Skeletal muscle cell (primary cell): ENCODE measurements around the gene GRIFIN.

Experiments
- DNase-seq: peaks from one replicate; pipeline ENCODE4 v3.0.0-alpha.2; 2010; ENCODE audit warnings: low read depth
- H3K4me3 ChIP-seq: 2 replicates; pipeline ENCODE4 v1.5.1; 2011; ENCODE audit warnings: low read depth, mild to moderate bottlenecking, control low read depth, low read length, moderate library complexity

Gene GRIFIN

DNA sequence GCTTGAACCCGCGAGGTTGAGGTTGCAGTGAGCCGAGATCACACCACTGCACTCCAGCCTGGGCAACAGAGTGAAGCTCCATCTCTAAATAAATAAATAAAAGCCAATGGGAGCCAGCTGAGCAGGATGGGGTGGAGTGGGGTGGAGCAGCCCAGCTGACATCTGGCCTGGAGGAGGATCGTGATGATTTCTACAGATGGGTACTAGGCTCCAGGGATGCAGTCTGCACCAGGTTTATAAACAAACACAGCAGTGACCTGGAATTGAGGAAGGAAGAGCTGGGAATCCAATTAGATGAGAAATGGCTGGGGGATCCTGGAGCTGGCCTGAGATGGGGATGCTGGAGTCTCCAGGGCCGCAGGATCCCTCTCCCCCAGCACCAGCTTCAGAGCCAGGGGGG lies 7.3 kb upstream of the GRIFIN start:
- H3K4me3 ChIP-seq: no peak overlapping the region
- no peak for DNase-seq

DNA sequence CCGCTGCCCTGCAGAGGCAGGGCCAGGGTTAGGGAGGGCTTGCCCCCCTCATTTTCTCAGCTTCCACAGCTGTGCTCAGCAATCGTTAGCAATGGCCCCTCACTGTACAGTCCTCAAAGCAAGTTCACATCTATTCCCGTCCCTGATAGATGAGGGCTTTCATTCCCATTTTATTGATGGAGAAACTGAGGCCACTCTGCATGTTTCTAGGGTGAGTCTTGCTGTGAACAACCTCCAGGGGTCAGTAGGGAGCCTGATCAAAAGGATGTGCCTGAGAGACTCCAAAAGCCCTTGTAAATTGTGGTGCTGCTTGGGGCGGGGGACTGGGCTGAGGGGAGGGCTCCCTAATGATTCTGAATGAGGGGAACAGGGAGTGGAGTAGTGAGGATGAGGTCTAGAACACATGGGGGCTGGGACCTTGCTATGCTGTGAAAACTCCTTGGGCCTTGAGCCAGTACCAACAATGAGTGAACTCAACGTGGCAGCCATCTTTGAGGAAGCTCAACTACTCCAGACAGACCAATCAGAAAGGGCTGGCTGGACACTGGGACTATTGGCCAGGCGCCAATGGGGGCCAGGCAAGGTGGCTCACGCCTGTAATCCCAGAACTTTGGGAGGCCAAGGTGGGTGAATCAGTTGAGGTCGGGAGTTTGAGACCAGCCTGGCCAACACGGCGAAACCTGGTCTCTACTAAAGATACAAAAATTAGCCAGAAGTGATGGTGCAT lies 6.7 kb upstream of the GRIFIN start:
- no peak overlapping the region for H3K4me3 ChIP-seq
- DNase-seq: no peak

DNA sequence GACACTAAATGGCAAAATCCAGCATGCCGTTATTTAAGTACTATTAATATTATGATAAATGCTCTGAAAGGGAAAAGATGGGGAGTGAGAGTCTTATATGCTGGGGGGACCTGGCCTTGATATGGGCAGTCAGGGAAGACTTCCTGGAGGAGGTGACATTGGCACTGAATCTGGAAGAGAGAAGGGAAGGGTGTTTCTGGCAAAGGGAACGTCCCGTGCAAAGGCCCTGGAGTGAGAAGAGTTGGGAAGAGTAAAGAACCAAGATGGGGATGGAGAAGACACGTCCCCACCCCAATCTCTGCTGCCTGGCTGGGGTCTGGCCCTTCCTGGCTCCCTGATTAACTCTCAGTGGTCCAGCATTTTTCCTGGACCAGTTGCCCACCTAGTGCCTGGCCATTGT lies 5.0 kb upstream of the GRIFIN start:
- no peak for DNase-seq
- H3K4me3 ChIP-seq: no peak overlapping the region

DNA sequence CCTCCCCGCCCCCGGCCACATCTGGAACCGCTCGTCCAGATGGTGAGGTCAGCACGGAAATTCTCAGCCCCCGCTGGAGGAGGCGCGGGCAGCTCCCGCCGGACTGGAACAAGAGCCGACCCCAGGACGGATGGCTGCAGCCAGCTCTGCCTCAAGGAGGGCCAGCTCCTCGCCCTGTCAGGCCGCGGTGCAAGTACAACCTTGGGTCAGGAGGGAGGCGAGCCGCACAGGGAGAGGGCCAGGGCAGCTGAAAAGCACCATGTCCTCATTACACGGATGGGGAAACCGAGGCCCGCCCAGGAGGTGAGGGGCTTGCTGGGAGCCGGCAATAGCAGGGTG lies 3.8 kb upstream of the GRIFIN start:
- no peak overlapping the region for H3K4me3 ChIP-seq
- DNase-seq: no peak

DNA sequence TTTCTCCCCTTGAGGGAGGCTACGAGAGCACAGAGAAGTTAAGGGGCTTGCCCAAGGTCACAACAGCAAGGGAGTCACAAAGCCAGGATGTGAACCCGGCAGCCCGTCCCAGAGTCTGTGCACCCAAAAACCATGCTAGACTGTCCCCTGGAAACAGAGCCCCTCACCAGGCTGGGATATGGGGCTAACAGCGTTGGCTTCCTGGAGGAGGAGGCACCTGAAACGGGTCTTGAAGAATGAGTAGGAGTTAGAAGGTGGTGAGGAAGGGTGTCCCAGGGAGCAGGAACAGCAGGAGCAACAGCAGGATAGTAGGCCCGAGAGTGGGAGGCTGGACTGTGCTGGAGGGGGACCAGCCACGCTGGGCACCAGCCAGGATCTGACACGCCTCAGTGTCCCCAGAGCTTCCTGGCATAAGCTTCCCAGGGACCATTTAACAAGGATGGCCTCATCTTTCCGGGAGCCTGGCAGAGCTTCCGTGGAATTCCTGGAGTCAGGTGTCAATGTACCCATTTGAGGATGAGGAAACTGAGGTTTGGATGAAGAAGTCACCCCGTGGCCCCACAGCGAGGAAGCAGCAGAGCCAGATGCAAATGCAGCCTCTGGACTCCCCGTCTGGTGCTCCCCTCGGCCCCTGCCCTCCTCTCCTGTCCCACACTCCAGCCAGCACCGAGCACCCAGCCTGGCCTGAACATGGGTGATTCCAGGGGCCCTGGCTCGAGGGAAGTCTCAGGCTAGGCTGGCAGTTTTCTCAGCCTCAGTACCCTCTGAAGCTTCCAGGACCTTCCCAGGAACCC lies 3.3 kb upstream of the GRIFIN start:
- DNase-seq: no peak
- H3K4me3 ChIP-seq: no peak overlapping the region

DNA sequence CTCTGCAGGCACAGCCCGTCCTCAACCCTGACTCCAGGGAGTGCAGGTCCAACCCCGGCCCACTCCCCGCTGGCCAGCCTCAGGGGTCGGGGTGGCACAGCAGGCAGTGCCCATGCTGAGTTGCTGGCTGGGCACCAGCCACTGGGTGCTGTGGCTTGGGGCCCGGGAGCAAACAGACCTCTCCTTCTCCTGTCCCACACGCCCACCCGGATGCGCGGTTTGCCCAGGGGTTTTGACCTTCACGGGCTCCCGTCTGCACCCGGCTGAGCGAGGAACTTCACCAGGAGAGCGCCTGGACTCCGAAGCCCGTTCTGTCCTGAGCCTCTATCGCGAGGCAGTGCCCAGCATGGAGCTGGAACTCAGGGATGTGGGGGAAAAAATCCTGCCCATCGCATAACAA lies 2.6 kb upstream of the GRIFIN start:
- no peak overlapping the region for H3K4me3 ChIP-seq
- DNase-seq: no peak

DNA sequence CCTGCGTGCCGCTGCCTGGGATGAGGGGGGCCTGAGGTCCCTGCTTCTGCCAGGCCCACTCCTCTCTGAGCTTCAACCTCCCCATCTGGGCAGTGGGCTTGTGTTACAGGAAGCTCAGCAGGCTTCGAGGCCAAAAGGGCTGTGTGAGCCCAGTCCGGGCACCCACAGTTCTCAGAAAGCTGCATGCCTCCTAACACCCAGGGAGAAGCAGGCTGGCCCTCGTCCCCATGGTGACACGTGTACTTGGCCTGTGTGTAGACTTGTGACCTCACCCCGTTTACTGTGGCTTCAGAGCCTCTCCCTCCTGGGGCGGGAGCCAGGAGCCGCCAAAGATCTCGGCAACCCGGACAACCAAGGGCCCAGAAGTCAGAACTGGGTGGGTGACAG lies 2.2 kb upstream of the GRIFIN start:
- DNase-seq: no peak
- H3K4me3 ChIP-seq: no peak overlapping the region

DNA sequence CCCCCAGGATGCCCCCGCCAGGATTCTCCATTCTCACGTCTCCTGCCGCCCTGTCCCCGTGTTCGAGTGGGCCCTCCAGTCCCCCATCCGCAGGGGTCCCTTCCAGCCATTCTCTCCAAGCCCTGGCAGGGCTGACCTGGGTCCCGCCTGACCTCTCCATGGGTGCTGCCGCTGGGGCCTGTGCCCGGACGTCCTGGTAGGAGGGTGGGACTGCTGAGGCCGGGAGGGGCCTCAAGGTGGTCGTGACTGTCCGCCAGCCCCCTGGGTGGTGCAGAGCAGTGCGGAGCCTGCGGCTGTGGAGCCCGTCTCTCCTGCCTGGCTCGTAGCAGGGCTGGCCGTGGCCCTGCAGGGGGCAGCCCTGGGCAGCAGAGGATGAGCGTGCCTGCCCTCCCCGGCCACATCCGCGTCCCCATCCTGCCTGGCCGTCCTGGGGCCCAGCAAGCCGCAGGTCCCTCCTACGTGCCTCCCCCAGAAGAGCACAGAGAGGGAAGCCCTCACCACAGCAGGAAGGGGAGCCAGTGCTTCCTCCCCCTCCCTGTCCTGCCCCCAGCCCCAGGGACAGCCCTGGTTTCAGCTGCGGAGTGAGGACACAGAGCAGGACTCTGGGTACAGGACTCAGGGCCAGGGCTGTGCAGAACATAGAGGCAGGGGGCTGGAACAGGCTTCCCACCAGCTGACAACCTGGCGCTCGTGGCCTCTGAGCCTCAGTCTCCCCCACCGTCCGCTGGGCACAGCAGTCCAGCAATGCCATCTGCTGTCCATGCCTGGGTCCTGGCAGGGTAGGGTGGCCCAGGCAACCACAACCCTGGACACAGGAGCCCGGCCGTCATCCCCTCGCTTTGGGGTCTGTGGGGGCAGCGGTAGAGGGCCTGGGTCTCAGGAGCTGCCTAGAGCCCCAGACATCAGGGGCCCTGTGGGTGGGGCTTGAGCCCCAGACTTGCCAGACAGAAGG lies 1.5 kb upstream of the GRIFIN start:
- DNase-seq: no peak
- no peak overlapping the region for H3K4me3 ChIP-seq

DNA sequence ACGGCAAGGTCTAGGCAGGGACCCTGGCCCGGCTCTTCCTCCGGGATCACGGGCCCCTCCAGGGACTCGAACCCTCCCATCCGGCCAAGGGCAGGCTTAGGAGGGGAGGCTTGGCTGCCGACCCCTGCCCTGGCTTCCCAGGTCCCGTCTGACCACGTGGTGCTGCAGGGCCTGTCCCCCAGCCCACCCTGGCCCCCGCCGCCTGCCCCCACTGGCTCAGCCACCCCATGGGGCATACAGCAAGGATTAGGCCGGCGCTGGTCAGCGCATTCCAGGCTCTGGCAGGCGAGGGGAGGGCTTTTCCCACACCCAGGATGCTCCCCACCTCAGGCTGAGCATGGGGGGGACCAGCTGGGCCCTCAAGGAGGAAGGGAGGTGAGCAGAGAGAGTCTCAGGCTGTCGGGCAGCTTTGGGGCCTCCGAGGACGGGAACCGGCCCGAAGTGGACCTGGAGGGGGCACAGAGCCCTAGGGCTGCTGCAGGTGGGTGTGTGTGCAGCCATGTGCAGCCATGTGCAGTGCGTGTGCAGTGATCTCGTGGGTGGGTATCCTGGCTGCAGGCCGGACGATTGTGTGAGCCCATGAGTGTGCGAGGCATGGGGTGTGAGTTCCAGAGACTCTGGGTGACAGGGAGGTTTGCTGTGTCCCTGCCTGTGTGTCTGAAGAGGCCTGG lies 713 bp upstream of the GRIFIN start:
- no peak for DNase-seq
- H3K4me3 ChIP-seq: no peak overlapping the region

DNA sequence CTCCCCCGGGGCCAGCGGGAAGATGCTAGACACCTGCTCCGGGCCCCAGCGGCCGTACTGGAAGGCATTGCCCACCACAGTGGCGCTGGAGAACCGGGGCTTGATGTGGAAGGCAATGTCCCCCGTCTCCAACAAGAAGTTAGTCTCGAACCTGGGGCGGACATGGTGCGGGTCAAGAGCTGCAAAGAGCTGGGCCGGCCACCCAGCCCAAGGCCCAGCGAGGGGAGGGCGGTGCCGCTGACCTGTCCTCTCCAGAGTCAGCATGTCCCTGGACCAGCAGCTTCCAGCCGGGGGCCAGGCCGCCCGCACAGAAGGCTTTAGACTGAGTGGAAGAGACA lies 551 bp downstream of the GRIFIN start:
- DNase-seq: no peak
- H3K4me3 ChIP-seq: no peak overlapping the region

DNA sequence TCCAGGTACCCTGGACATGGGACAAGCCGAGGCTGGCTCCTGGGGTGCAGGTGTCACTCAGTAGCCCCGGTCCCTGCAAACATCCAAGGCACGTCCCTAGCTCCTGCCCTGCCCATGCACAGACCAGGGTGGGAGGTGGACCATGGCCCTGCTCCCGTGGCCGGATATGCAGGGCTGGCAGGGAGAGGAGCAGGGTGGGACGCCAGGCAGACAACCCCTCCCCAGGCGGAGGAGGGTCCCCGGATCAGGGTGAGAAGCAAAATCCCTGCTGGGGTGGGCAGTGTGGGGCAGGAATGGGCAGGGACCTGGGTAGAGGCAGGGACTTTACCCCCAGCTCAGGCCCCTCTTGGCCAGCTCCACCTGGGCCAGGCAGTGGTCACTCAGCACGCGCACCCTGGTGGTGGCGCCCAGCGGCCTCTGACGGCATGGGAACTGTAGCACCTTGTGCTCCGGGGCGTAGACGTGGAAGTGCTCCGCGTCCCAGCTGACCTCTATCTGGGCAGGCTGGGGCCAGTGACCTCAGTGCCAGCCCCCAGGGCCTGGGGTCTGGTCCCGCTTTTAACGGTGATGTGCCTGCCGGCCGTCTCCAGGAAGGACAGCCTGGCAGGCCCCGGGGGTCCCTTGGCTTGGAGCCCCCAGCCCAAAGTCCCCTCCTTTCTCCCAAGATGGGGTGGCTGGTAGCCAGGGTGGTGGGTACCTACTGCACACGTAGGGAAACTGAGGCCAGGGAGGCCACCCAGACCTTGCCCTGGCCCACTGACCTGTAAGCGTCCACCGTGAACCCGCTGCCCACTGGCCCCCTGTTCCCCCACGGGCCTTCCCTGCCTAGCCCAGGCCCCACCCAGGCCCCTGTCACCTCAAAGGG lies 1.2 kb downstream of the GRIFIN start:
- no peak overlapping the region for H3K4me3 ChIP-seq
- no peak for DNase-seq

DNA sequence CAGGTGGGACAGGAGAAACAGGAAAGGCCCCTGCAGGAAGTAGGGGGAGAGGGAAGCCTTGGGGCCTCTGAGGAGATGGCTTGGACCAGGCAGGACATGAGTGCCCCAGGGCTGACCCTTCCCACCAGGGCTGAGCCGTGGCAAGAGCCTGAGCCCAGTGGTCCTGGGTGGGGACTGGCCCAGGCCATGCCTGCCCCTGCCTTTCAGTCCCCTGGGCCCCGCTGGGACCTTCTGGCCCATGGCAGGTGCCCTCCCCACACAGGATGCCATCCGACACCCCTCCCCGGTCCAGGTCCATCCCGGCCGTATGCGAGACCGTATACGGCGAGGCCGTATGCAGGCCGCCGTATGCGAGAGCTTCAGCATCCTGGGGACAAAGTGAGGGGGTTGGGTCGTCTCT lies 2.0 kb downstream of the GRIFIN start:
- no peak for DNase-seq
- no peak overlapping the region for H3K4me3 ChIP-seq

DNA sequence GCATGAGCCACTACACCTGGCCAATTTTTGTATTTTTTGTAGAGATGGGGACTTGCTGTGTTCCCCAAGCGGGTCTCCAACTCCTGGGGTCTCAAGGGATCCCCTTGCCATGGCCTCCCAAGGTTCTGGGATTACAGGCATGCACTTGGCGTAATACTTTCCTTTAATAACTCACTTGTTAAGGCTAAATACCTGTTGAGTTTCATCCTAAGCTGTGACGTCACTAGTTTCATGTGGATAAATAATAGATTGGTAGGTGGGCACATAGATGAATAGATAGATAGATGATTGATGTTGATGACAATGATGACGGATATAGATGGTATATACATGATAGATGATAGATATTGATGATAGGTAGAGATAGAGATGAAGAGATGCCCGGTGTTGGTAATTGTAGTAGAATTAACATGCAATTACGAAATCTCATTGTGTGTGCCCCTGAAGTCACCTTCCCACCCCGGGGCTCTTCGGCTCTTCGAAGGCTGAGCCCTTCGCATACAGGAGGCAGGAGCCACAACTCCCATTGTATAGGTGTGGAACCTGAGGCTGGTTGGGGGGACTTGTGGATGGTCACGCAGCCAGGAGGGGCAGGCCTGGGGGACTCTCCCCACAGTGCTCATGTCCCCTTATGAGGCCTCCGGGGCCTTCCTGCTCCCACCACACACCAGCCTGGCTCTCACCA lies 2.6 kb downstream of the GRIFIN start:
- no peak overlapping the region for H3K4me3 ChIP-seq
- no peak for DNase-seq

DNA sequence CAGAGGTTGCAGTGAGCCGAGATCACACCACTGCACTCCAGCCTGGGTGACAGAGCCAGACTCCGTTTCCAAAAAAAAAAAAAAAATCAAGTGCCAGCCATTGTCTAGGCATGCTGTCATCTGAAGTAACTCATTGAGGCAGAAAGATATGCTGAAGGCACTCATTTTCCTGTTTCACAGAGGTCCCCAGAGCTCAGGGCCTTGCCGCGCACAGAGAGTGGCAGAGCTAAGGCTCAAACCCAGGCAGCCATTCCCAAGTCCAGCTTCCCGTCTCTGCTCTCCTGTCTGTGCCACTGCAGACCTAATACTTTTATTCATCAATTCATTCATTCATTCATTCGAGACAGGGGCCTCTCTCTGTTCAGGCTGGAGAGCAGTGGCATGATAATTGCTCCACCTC lies 3.5 kb downstream of the GRIFIN start:
- no peak for DNase-seq
- H3K4me3 ChIP-seq: no peak overlapping the region

DNA sequence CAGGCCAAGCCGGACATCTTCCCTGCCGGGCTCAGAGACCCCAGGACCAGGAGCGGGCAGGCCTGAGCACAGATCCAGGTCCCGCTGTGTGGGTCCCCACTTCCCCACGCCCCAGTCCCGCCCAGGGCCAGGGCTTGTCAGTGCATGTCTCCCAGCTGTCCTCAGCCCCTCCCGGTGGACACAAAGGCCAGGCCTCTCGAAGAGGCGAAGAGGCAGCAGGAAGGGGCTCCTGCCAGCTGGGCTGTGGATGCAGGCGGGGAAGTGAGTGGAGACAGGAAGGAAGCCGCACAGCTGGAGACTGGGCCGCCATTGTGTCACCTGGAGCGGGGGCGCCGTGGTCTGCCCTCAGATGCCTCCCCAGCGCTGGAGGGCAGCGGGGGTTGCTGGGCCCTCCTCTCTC lies 4.8 kb downstream of the GRIFIN start:
- DNase-seq: no peak
- no peak overlapping the region for H3K4me3 ChIP-seq

DNA sequence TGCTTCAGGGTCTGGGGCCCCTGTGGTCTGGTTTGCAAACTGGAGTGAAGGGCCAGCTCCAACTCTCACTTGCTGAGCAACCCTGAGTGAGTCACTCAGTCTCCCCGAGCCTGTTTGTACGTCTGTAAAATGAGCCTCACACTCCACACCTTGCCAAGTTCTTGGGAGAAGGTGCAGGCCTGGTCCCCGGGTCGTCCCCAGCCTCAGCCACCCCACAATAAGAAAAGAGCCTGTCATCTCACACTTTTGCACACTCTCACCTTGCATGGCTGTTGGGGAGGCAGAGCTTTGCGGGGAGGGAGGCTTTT lies 5.2 kb downstream of the GRIFIN start:
- no peak for DNase-seq
- no peak overlapping the region for H3K4me3 ChIP-seq

DNA sequence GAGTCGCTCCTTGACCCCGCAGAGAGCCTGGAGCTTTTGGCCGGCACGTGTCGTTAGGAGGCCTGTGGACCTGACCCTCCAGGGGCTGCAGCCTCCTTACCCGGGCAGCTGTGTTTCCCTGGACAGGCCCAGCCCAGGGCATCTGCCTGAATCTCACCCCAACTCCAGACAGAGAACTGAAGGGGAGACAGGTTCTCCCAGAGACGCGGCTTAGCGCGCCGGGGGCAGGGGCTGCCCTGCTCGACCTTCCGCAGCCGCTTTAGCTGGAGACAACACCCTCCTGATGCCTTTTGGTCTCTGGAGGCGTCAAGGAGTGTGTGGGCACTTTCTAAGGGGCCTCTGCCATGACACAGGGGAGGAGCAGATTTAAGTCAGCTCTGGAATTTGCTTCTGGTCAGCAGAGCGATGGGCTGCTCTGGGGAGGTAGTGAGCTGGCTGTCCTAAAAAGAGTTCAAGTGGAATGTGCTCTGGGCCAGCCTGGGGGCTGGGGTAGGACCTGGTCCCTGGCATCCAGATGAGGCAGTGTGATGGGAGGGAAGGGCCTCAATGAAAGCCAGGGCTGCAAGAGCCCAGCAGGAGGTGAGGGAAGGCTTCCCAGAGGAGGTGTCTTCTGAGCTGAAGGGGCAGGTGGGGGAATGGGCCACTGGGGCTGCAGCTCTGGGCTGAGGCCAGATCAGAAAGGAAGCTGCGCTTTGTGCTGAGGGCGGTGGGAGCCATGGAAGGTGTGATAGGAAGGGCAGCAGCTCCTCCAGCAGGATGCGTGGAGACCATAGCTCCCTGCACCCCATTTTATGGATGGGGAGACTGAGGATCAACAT lies 5.8 kb downstream of the GRIFIN start:
- no peak overlapping the region for H3K4me3 ChIP-seq

More for the DNA sequence above, 5.8 kb downstream of the GRIFIN start:
- DNase-seq: no peak
